Astrocyte (in vitro differentiated cells and primary cell): ENCODE measurements around the gene NCBP2L.

ENCODE experiments used
- EZH2 ChIP-seq: IDR thresholded peaks from 2 replicates; pipeline ENCODE4 v1.6.1; 2012; ENCODE audit warnings: mild to moderate bottlenecking, low read length, inconsistent platforms; ENCODE audit not compliant: insufficient read depth
- TF ChIP-seq, protein P1 (sequence below): IDR thresholded peaks from 2 replicates; pipeline ENCODE4 v1.5.1; 2011; ENCODE audit warnings: low read depth, mild to moderate bottlenecking, inconsistent platforms, low read length, moderate library complexity; ENCODE audit not compliant: insufficient read depth

DNA sequence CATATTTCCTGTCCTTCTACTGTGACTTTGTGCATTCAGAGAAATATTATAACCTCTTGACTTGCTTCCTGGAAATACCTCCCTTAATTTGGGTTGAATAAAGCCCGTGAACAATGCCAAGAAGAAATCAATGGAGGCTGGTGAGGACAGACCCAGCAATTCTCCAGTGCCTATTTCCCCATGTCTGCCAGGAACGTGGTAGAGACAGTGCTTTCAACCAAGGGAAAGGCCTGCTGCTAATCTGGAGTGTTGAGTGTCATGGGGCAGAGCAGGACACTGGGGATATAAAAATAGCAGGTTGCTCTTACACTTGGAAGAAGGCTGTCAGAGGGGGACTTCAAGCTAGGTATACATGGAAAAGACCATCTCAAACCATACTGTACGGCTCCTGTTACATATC lies 21.8 kb upstream of the NCBP2L start:
- TF ChIP-seq, protein P1, sequence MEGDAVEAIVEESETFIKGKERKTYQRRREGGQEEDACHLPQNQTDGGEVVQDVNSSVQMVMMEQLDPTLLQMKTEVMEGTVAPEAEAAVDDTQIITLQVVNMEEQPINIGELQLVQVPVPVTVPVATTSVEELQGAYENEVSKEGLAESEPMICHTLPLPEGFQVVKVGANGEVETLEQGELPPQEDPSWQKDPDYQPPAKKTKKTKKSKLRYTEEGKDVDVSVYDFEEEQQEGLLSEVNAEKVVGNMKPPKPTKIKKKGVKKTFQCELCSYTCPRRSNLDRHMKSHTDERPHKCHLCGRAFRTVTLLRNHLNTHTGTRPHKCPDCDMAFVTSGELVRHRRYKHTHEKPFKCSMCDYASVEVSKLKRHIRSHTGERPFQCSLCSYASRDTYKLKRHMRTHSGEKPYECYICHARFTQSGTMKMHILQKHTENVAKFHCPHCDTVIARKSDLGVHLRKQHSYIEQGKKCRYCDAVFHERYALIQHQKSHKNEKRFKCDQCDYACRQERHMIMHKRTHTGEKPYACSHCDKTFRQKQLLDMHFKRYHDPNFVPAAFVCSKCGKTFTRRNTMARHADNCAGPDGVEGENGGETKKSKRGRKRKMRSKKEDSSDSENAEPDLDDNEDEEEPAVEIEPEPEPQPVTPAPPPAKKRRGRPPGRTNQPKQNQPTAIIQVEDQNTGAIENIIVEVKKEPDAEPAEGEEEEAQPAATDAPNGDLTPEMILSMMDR: no peak
- no peak for TF ChIP-seq EZH2
